NCI-H2029 (cell line): ENCODE measurements around the gene CSNK2B.
"Not testable (repeated sequence)": the region's sequence is repeated elsewhere in the genome, so short reads cannot be mapped to it uniquely, and the experiment has no call there.

ENCODE experiments used
- DNase-seq: peaks from one replicate; lab custom pipeline; 2025; lab: John Stamatoyannopoulos, UW

Gene CSNK2B

GRCh38 chr6:31687860-31688693 lies 22.2 kb downstream of the CSNK2B start:
- no peak for DNase-seq

- DNase-seq: no peak
Measured at GRCh38 chr6:31689249-31690110, 23.6 kb downstream of the CSNK2B start.

GRCh38 chr6:31690231-31691077 lies 24.6 kb downstream of the CSNK2B start:
- no peak for DNase-seq

- no peak for DNase-seq
Measured at GRCh38 chr6:31691078-31691463, 25.2 kb downstream of the CSNK2B start.

GRCh38 chr6:31691564-31692108 lies 25.8 kb downstream of the CSNK2B start:
- no peak for DNase-seq

GRCh38 chr6:31692353-31692752 lies 26.5 kb downstream of the CSNK2B start:
- DNase-seq: no peak

- no peak for DNase-seq
Measured at GRCh38 chr6:31692886-31693285, 27.0 kb downstream of the CSNK2B start.

GRCh38 chr6:31693535-31693934 lies 27.7 kb downstream of the CSNK2B start:
- no peak for DNase-seq

- peak; percentile 55 for DNase-seq
Measured at GRCh38 chr6:31697555-31697954, 31.7 kb downstream of the CSNK2B start.

- no peak for DNase-seq
Measured at GRCh38 chr6:31700740-31701401, 35.0 kb downstream of the CSNK2B start.

- peak; percentile 27 for DNase-seq
Measured at GRCh38 chr6:31701666-31702404, 36.0 kb downstream of the CSNK2B start.

GRCh38 chr6:31702405-31702818 lies 36.5 kb downstream of the CSNK2B start:
- DNase-seq: no peak

GRCh38 chr6:31702819-31703716 lies 37.2 kb downstream of the CSNK2B start, which contains the start of gene ABHD16A:
TSS of gene ABHD16A (minus strand) at chr6:31703324. CDS start at chr6:31703281, 43 bp downstream.
- peak; percentile 95 for DNase-seq

- no peak for DNase-seq
Measured at GRCh38 chr6:31705931-31706330, 40.1 kb downstream of the CSNK2B start.

GRCh38 chr6:31706599-31706998 lies 40.7 kb downstream of the CSNK2B start, which contains the start of gene LY6G6F:
TSS of gene LY6G6F (plus strand) at chr6:31706866. CDS start at chr6:31706907, 41 bp downstream.
- no peak for DNase-seq

GRCh38 chr6:31707701-31708100 lies 41.8 kb downstream of the CSNK2B start:
- DNase-seq: no peak

GRCh38 chr6:31708224-31708623 lies 42.3 kb downstream of the CSNK2B start:
- DNase-seq: no peak

- DNase-seq: not testable (repeated sequence)
Measured at GRCh38 chr6:31709157-31709556, 43.3 kb downstream of the CSNK2B start.

- DNase-seq: no peak
Measured at GRCh38 chr6:31710523-31711219, 44.8 kb downstream of the CSNK2B start.
